ENCODE results near the gene FAM227B. TPM values are rescaled to one million over a fixed set of nuclear protein-coding genes. Genes with fewer than 3 reads are reported as not detected.
A peak's percentile ranks its signal among the peaks of the same experiment; 100 is the strongest.

Gene FAM227B
- polyA plus RNA-seq, 1 experiment = 6.1 TPM

- Histone ChIP-seq H3K9me3 (ENCODE audit: control insufficient read depth, insufficient read depth, low read length) (no peaks in the 10 kb centered on the region), H3K27me3 (ENCODE audit: control insufficient read depth, insufficient read depth, low read length) (no peaks in the 10 kb centered on the region), H3K27ac (ENCODE audit: low read depth, low read length) (no peak overlapping the region), H3K4me3 (ENCODE audit: low read depth, low read length) (peak overlapping the region; percentile 66)
- ChIA-PET CTCF (interaction anchor here (0.6 kb wide), 1 partner anchor 282 kb away, joined by 3 read pairs; no protein-coding TSS in a partner anchor), POLR2A (no interaction called here)
- DNase-seq (ENCODE audit: low read depth, low spot score) = no peak
- no peak for TF ChIP-seq CTCF (IDR thresholded peaks at IDR 0.05; ENCODE audit: low read depth, low read length)
Measured at GRCh38 chr15:49427372-49427771, 193.2 kb downstream of the FAM227B start.

GRCh38 chr15:49424954-49425353 lies 195.7 kb downstream of the FAM227B start:
- Histone ChIP-seq H3K9me3 (ENCODE audit: control insufficient read depth, insufficient read depth, low read length) (no peaks in the 10 kb centered on the region), H3K27ac (ENCODE audit: low read depth, low read length) (no peak overlapping the region), H3K27me3 (ENCODE audit: control insufficient read depth, insufficient read depth, low read length) (no peaks in the 10 kb centered on the region), H3K4me3 (ENCODE audit: low read depth, low read length) (peak overlapping the region; percentile 66)
- no peak for DNase-seq (ENCODE audit: low read depth, low spot score)
- TF ChIP-seq CTCF (IDR thresholded peaks at IDR 0.05; ENCODE audit: low read depth, low read length) = no peak
- CTCF ChIA-PET = interaction anchor here (0.9 to 6.4 kb wide), 2 partner anchors 188 to 578 kb away, joined by 4 to 145 read pairs; no protein-coding TSS in a partner anchor
- POLR2A ChIA-PET = no interaction called here

GRCh38 chr15:49423901-49424550 lies 196.6 kb downstream of the FAM227B start:
- no peaks in the 10 kb centered on the region for H3K9me3 ChIP-seq (ENCODE audit: control insufficient read depth, insufficient read depth, low read length)
- H3K4me3 ChIP-seq (ENCODE audit: low read depth, low read length) = peak overlapping the region; percentile 66
- TF ChIP-seq CTCF (IDR thresholded peaks at IDR 0.05; ENCODE audit: low read depth, low read length) = no peak
- no peaks in the 10 kb centered on the region for H3K27me3 ChIP-seq (ENCODE audit: control insufficient read depth, insufficient read depth, low read length)
- H3K27ac ChIP-seq (ENCODE audit: low read depth, low read length) = no peak overlapping the region
- no peak for DNase-seq (ENCODE audit: low read depth, low spot score)
- ChIA-PET CTCF (interaction anchor here (0.9 to 6.4 kb wide), 5 partner anchors 179 to 628 kb away, joined by 4 to 145 read pairs (median 23); no protein-coding TSS in a partner anchor), POLR2A (interaction anchor here (2.8 kb wide), 1 partner anchor 188 kb away, joined by 15 read pairs; no protein-coding TSS in a partner anchor)

- CTCF ChIA-PET = interaction anchor here (0.6 to 6.4 kb wide), 22 partner anchors 49 to 722 kb away, joined by 3 to 145 read pairs (median 4); partner anchors contain the start of genes COPS2 and SHC4
- H3K9me3 ChIP-seq (ENCODE audit: control insufficient read depth, insufficient read depth, low read length) = no peaks in the 10 kb centered on the region
- DNase-seq (ENCODE audit: low read depth, low spot score) = peak; percentile 66
- peak within 1 kb of the TSS; percentile 66 for H3K4me3 ChIP-seq (ENCODE audit: low read depth, low read length)
- H3K27ac ChIP-seq (ENCODE audit: low read depth, low read length) = no peak within 1 kb of the TSS
- TF ChIP-seq CTCF (IDR thresholded peaks at IDR 0.05; ENCODE audit: low read depth, low read length) = peak; percentile 47
- POLR2A ChIA-PET = interaction anchor here (0.6 to 2.8 kb wide), 9 partner anchors 14 to 722 kb away, joined by 3 to 15 read pairs (median 3); no protein-coding TSS in a partner anchor
- H3K27me3 ChIP-seq (ENCODE audit: control insufficient read depth, insufficient read depth, low read length) = no peaks in the 10 kb centered on the region
Measured at GRCh38 chr15:49423021-49423420, 197.6 kb downstream of the FAM227B start, which contains the start of gene FGF7. TSS of gene FGF7 (plus strand) at chr15:49423242. CDS start at chr15:49424298, 1,056 bp downstream.

- ChIA-PET POLR2A (interaction anchor here (0.6 to 2.8 kb wide), 3 partner anchors 186 to 629 kb away, joined by 3 to 15 read pairs (median 7); no protein-coding TSS in a partner anchor), CTCF (interaction anchor here (0.6 to 6.4 kb wide), 31 partner anchors 8 to 1329 kb away, joined by 3 to 145 read pairs (median 4); partner anchors contain the start of genes COPS2 and SHC4)
- Histone ChIP-seq H3K27me3 (ENCODE audit: control insufficient read depth, insufficient read depth, low read length) (no peaks in the 10 kb centered on the region), H3K4me3 (ENCODE audit: low read depth, low read length) (no peak overlapping the region), H3K9me3 (ENCODE audit: control insufficient read depth, insufficient read depth, low read length) (0 out of 2 replicates have a peak, but pooled peaks cover 3% of the 10 kb centered on the region), H3K27ac (ENCODE audit: low read depth, low read length) (no peak overlapping the region)
- peak; percentile 84 for TF ChIP-seq CTCF (IDR thresholded peaks at IDR 0.05; ENCODE audit: low read depth, low read length)
- DNase-seq (ENCODE audit: low read depth, low spot score) = peak; percentile 34
Measured at GRCh38 chr15:49421991-49422390, 198.6 kb downstream of the FAM227B start.
